NT2/D1 (cell line): ENCODE measurements around the gene ADAMTS2.

Experiments
- DNase-seq: peaks from one replicate; pipeline ENCODE4 v3.0.0-alpha.2; 2011; ENCODE audit warnings: low read depth, low spot score
- H3K27me3 ChIP-seq: 2 replicates; pipeline ENCODE4 v1.6.0; 2011; ENCODE audit warnings: mild to moderate bottlenecking; ENCODE audit not compliant: insufficient read length, insufficient read depth
- H3K36me3 ChIP-seq: 2 replicates; pipeline ENCODE4 v1.6.1; 2011; ENCODE audit warnings: mild to moderate bottlenecking, low read length, mixed read lengths; ENCODE audit not compliant: insufficient read depth, insufficient read length
- H3K4me1 ChIP-seq: 2 replicates; pipeline ENCODE4 v1.5.1; 2011; ENCODE audit not compliant: insufficient read depth, insufficient read length
- H3K4me3 ChIP-seq: 2 replicates; pipeline ENCODE4 v1.5.1; 2011; ENCODE audit warnings: low read depth; ENCODE audit not compliant: insufficient read length
- H3K9ac ChIP-seq: 2 replicates; pipeline ENCODE4 v1.6.0; 2011; ENCODE audit warnings: low read depth; ENCODE audit not compliant: insufficient read length
- H3K9me3 ChIP-seq: 2 replicates; pipeline ENCODE4 v1.5.1; 2011; ENCODE audit warnings: mild to moderate bottlenecking, low read length; ENCODE audit not compliant: insufficient read depth
- SUZ12 ChIP-seq: IDR thresholded peaks from 2 replicates; pipeline ENCODE4 v1.6.1; 2011; ENCODE audit not compliant: insufficient read length, insufficient read depth; ENCODE audit errors: extremely low read depth
- YY1 ChIP-seq: IDR thresholded peaks from 2 replicates; pipeline ENCODE4 v1.6.1; 2011; ENCODE audit not compliant: insufficient read length, insufficient read depth
- ZNF274 ChIP-seq: IDR thresholded peaks from 2 replicates; pipeline ENCODE4 v1.6.1; 2011; ENCODE audit warnings: mild to moderate bottlenecking, low read depth, low read length

The ADAMTS2 gene

GRCh38 chr5:179361037-179361603 is 15.9 kb upstream of the ADAMTS2 start:
- Histone ChIP-seq H3K4me3 (no peak overlapping the region), H3K4me1 (no peaks in the 10 kb centered on the region), H3K36me3 (no peaks in the 10 kb centered on the region), H3K9me3 (no peaks in the 10 kb centered on the region), H3K9ac (no peak overlapping the region), H3K27me3 (peaks cover 4% of the 10 kb centered on the region)
- DNase-seq = no peak
- TF ChIP-seq YY1 (no peak), ZNF274 (no peak), SUZ12 (no peak)

DNA sequence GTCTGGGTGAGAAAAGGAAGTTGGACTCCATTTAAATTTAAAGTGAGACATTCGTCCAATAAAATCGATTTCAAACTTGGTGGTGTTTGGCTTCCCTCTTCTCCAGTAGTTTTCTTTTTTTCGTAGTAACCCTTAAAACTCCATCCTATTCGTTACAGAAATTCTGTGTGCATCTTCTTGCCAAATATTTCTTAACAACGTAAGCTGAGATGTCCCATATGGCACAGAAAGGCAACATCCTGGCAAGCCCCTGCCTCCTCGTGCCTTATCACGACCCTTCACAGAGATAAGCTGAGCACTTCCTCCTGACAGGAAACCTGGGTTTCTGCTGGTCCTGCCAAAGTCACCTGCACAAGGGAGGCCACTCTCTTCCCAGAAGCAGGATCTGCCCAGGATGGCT is 11.8 kb upstream of the ADAMTS2 start:
- H3K4me1 ChIP-seq = no peaks in the 10 kb centered on the region
- no peak overlapping the region for H3K9ac ChIP-seq
- no peaks in the 10 kb centered on the region for H3K9me3 ChIP-seq
- peaks cover 4% of the 10 kb centered on the region for H3K27me3 ChIP-seq
- H3K4me3 ChIP-seq = no peak overlapping the region
- DNase-seq = no peak
- H3K36me3 ChIP-seq = no peaks in the 10 kb centered on the region
- TF ChIP-seq ZNF274 (no peak), SUZ12 (no peak), YY1 (no peak)

GRCh38 chr5:179355976-179356974 is 11.0 kb upstream of the ADAMTS2 start:
- TF ChIP-seq YY1 (no peak), ZNF274 (no peak), SUZ12 (no peak)
- H3K9me3 ChIP-seq = no peaks in the 10 kb centered on the region
- H3K36me3 ChIP-seq = no peaks in the 10 kb centered on the region
- DNase-seq = no peak
- no peak overlapping the region for H3K4me3 ChIP-seq
- H3K4me1 ChIP-seq = no peaks in the 10 kb centered on the region
- peaks cover 4% of the 10 kb centered on the region for H3K27me3 ChIP-seq
- no peak overlapping the region for H3K9ac ChIP-seq

DNA sequence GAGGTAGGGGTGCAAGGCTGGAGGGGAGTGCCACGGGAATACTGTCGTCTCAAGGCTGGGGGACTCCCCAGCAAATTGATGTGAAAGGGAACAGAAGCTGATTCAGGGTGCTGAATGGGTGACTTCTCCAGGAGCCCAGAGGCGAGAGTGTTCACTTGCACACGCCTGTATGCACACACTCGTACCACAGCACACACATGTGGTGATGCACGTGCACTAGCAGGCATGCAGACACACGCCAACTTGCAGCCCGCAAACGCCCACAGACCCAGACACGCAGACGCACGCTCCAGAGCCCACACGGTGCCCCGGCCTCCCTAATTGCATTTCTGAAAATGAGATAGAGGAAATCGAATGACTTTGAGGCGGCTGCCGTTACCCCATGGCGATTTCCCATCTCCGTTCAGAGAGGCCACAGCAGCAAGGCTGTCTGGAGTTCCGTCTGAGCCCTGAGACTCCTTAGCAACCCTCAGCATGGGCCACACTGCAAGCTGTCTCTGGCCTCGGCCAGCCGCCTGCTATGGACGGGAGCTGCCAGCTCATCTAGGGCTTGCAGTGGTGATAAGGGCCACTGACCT is 9.1 kb upstream of the ADAMTS2 start:
- Histone ChIP-seq H3K27me3 (peaks cover 4% of the 10 kb centered on the region), H3K4me1 (no peaks in the 10 kb centered on the region), H3K9ac (no peak overlapping the region), H3K4me3 (no peak overlapping the region), H3K36me3 (no peaks in the 10 kb centered on the region), H3K9me3 (no peaks in the 10 kb centered on the region)
- no peak for DNase-seq
- TF ChIP-seq ZNF274 = no peak
- no peak for TF ChIP-seq YY1
- no peak for TF ChIP-seq SUZ12

GRCh38 chr5:179348843-179349242 is 3.6 kb upstream of the ADAMTS2 start:
- Histone ChIP-seq H3K4me3 (no peak overlapping the region), H3K4me1 (no peaks in the 10 kb centered on the region), H3K9me3 (no peaks in the 10 kb centered on the region), H3K27me3 (peaks cover 38% of the 10 kb centered on the region), H3K36me3 (no peaks in the 10 kb centered on the region), H3K9ac (no peak overlapping the region)
- DNase-seq = no peak
- no peak for TF ChIP-seq YY1
- TF ChIP-seq ZNF274 = no peak
- TF ChIP-seq SUZ12 = no peak

- no peaks in the 10 kb centered on the region for H3K36me3 ChIP-seq
- peaks cover 45% of the 10 kb centered on the region for H3K27me3 ChIP-seq
- TF ChIP-seq SUZ12 (no peak), ZNF274 (no peak), YY1 (no peak)
- peaks cover 4% of the 10 kb centered on the region for H3K4me1 ChIP-seq
- no peak overlapping the region for H3K4me3 ChIP-seq
- no peak overlapping the region for H3K9ac ChIP-seq
- H3K9me3 ChIP-seq = no peaks in the 10 kb centered on the region
- no peak for DNase-seq
These were observed 2.8 kb upstream of the ADAMTS2 start for GRCh38 chr5:179348011-179348530.

- DNase-seq = no peak
- Histone ChIP-seq H3K36me3 (no peaks in the 10 kb centered on the region), H3K4me3 (no peak overlapping the region), H3K4me1 (peaks cover 5% of the 10 kb centered on the region), H3K9me3 (no peaks in the 10 kb centered on the region), H3K27me3 (peaks cover 50% of the 10 kb centered on the region), H3K9ac (no peak overlapping the region)
- no peak for TF ChIP-seq SUZ12
- no peak for TF ChIP-seq YY1
- TF ChIP-seq ZNF274 = no peak
These were observed 2.3 kb upstream of the ADAMTS2 start for GRCh38 chr5:179347581-179347980.
